HFF-Myc (cell line): Measurements from ENCODE around the gene FBN1.
A peak's percentile ranks its signal among the peaks of the same experiment; 100 is the strongest.

Experiments
- DNase-seq: peaks from one replicate; pipeline ENCODE4 v3.0.0-alpha.2; 2011; ENCODE audit warnings: low read depth; ENCODE audit errors: extremely low read depth
- H3K4me3 ChIP-seq: replicated peaks from 2 replicates; pipeline ENCODE4 v1.5.1; 2011; ENCODE audit warnings: low read depth, mild to moderate bottlenecking, control low read depth, low read length
- TF ChIP-seq, protein P1 (sequence below): IDR thresholded peaks from 2 replicates; pipeline ENCODE4 v1.5.1; 2012; ENCODE audit warnings: mild to moderate bottlenecking, low read depth, low read length, control low read depth; ENCODE audit errors: missing control alignments

The FBN1 gene

DNA sequence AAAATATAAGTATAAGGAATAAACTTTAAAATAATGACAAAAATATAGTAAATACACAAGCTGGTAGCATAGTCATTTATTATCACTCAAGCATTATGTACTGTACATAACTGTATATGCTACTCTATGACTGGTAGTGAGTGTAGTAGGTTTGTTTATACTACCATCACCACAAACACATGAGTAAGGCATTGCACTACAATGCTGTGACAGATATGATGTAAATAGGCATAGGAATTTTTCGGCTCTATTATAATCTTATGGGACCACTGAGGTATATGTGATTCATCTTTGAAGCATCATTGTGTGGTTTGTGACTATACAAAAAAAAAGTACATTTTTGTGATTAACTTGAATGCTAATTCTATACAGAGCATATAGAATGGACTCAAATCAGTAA, 35.3 kb upstream of the FBN1 start:
- peak; percentile 69 for DNase-seq
- TF ChIP-seq, protein P1, sequence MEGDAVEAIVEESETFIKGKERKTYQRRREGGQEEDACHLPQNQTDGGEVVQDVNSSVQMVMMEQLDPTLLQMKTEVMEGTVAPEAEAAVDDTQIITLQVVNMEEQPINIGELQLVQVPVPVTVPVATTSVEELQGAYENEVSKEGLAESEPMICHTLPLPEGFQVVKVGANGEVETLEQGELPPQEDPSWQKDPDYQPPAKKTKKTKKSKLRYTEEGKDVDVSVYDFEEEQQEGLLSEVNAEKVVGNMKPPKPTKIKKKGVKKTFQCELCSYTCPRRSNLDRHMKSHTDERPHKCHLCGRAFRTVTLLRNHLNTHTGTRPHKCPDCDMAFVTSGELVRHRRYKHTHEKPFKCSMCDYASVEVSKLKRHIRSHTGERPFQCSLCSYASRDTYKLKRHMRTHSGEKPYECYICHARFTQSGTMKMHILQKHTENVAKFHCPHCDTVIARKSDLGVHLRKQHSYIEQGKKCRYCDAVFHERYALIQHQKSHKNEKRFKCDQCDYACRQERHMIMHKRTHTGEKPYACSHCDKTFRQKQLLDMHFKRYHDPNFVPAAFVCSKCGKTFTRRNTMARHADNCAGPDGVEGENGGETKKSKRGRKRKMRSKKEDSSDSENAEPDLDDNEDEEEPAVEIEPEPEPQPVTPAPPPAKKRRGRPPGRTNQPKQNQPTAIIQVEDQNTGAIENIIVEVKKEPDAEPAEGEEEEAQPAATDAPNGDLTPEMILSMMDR, result no peak
- no peak overlapping the region for H3K4me3 ChIP-seq

DNA sequence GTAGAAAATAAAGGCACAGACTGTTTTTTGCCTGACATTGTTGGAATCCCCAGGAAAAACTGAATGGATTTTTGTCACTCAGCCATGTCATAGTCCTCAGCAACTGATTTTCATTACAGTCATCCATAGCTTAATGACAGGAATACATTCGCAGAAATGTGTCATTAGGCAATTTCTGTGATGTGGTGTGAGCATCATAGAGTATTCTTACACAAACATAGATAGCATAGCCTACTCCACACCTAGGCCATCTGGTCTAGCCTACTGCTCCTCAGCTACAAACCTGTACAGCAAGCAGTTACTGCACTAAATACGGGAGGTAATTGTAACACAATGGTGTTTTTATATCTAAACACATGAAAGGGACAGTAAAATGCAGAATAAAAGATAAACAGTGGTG, 34.4 kb upstream of the FBN1 start:
- TF ChIP-seq, protein P1, result no peak
- H3K4me3 ChIP-seq, result no peak overlapping the region
- DNase-seq, result no peak

DNA sequence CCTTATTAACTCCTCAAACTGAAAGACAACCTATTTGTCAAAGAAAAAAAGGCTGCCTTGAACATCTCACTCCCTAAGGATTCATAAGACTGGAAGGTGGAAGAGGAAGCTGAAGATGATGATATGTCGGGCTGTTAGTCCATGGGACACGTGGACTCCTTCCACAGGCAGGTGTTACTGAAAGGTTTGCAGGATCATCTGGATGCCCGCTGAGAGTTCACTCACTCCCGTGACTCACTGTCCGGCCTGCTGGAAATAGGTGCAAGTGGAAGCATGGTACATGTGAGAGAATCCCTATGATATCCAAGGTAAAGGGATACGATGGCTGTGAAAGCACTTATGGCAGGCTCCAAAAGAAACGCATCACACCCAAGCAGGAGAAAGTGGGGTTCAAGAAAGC, 33.3 kb upstream of the FBN1 start:
- TF ChIP-seq, protein P1, result no peak

DNA sequence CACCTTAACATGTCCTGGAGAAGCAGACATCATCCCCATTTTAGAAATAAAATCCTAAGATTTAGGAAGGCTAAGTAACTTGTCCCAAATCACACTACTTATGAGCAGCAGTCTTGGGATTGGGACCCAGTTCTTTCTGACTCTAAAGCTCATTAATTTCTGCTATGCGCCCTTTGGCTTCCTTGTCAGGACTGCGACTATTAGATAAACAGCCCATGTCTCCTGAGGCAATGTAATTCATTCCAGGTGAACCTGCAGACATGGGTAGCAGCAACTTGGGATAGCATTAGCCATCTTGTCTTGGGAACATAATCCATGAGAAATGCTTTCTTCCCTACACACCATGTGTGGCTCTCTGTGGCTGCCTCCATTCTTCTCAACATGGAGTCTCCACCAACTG, 32.3 kb upstream of the FBN1 start:
- TF ChIP-seq, protein P1, result no peak
- DNase-seq, result no peak
- H3K4me3 ChIP-seq, result no peak overlapping the region

More for the DNA sequence above, 33.3 kb upstream of the FBN1 start:
- no peak for DNase-seq
- H3K4me3 ChIP-seq, result no peak overlapping the region

DNA sequence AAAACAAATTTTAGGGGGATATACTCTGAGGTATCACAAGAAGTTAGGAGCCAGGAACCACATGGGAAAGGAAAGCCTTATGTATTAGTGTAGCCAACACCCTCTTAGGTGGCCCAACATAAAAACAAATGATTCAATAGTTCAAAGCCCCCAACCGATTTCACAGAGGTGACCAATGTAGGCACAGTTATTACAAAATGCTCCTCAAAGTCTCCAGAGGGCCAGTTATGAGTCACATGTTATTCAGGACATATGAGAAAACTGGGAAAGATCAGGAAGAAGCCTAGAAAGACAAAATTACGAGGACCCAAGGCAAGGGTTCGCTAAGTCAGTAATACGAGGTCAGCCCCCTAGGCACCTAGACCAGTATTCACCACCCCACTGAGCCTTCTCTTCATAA, 29.9 kb upstream of the FBN1 start:
- no peak overlapping the region for H3K4me3 ChIP-seq
- TF ChIP-seq, protein P1, result no peak
- DNase-seq, result no peak

DNA sequence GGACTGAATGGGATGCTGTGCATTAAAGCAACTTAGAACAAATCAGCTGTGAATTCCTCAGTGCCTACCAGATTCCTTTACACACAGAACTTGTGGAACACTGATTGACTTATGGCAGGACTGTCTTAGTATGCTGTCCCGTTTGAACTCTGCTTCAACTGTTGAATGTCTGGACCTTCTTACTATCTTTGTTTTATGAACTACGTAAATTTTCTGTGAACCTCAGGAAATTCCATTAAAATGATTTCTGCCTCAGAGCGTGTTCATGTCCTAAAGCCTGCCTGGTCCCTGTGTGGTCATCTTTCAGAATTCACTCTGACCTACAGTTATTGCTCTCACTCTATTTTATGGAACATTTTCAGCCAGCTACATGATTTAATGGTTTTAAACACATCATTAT, 29.4 kb upstream of the FBN1 start:
- no peak overlapping the region for H3K4me3 ChIP-seq
- TF ChIP-seq, protein P1, result no peak
- DNase-seq, result no peak

DNA sequence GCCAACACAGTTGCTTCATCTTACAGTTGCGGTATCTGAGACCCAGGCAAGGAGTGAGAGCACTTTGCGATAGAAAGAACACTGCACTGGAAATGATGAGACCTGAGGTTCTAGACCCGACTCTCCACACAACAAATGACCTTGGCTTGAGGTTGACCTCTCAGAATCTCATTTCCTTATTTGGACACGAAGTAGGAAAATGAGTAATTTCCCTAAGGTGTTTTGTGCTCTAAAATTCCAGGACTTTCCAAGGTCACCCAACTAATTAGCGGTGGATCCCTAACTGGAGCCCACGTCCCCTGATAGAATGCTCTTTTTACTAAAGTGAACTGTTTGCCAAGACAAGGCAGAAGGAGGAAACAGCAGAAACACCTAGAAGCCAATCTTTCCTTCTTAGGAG, 26.7 kb upstream of the FBN1 start:
- DNase-seq, result no peak
- TF ChIP-seq, protein P1, result no peak
- no peak overlapping the region for H3K4me3 ChIP-seq
